ENCODE measurements around the gene PDE4B.

GRCh38 chr1:66239834-66240233 is 447.1 kb downstream of the PDE4B start:
- no peak for TF ChIP-seq CTCF (IDR thresholded peaks at IDR 0.05; ENCODE audit: insufficient read depth, low read depth, low read length)
- TF ChIP-seq EZH2 (IDR thresholded peaks at IDR 0.05; ENCODE audit: insufficient read depth, low read length): no peak
